NCI-H187 treated with DMSO at 0.1 percent for 48 hours (cell line): ENCODE measurements around the gene PCDHGA1.
"Not testable (repeated sequence)": the region's sequence is repeated elsewhere in the genome, so short reads cannot be mapped to it uniquely, and the experiment has no call there.

ENCODE experiments used
- DNase-seq: peaks from one replicate; lab custom pipeline; 2025; lab: John Stamatoyannopoulos, UW

The PCDHGA1 gene

GRCh38 chr5:141330299-141331080 is at the start of gene PCDHGA1:
TSS of gene PCDHGA1 (plus strand) at chr5:141330514.
- DNase-seq: no peak

GRCh38 chr5:141298376-141298775 is 31.9 kb upstream of the PCDHGA1 start:
- DNase-seq: no peak

GRCh38 chr5:141303756-141304155 is 26.6 kb upstream of the PCDHGA1 start, which contains the start of gene SLC25A2:
TSS of gene SLC25A2 (minus strand) at chr5:141304049. CDS start at chr5:141303865, 184 bp downstream.
- no peak for DNase-seq

- no peak for DNase-seq
Measured at GRCh38 chr5:141306630-141307029, 23.7 kb upstream of the PCDHGA1 start.

GRCh38 chr5:141313711-141314110 is 16.6 kb upstream of the PCDHGA1 start:
- no peak for DNase-seq

- not testable (repeated sequence) for DNase-seq
Measured at GRCh38 chr5:141316963-141317362, 13.4 kb upstream of the PCDHGA1 start.

- DNase-seq: no peak
Measured at GRCh38 chr5:141319202-141319601, 11.1 kb upstream of the PCDHGA1 start.

- no peak for DNase-seq
Measured at GRCh38 chr5:141319699-141320098, 10.6 kb upstream of the PCDHGA1 start.

GRCh38 chr5:141320225-141321169 is 9.8 kb upstream of the PCDHGA1 start, which contains the start of gene TAF7:
TSS of gene TAF7 (minus strand) at chr5:141320784. CDS start at chr5:141320044, 740 bp downstream.
- DNase-seq: peak; percentile 55

- no peak for DNase-seq
Measured at GRCh38 chr5:141322261-141322660, 8.1 kb upstream of the PCDHGA1 start.

GRCh38 chr5:141326088-141326854 is 4.0 kb upstream of the PCDHGA1 start:
- DNase-seq: peak; percentile 36

GRCh38 chr5:141328231-141328630 is 2.1 kb upstream of the PCDHGA1 start:
- no peak for DNase-seq

- not testable (repeated sequence) for DNase-seq
Measured at GRCh38 chr5:141332571-141332970, 2.3 kb downstream of the PCDHGA1 start.

GRCh38 chr5:141338538-141339306 is 8.4 kb downstream of the PCDHGA1 start, which contains the start of gene PCDHGA2:
TSS of gene PCDHGA2 (plus strand) at chr5:141338760.
- no peak for DNase-seq

- not testable (repeated sequence) for DNase-seq
Measured at GRCh38 chr5:141340781-141341354, 10.6 kb downstream of the PCDHGA1 start.

GRCh38 chr5:141342773-141343172 is 12.5 kb downstream of the PCDHGA1 start:
- no peak for DNase-seq

GRCh38 chr5:141343242-141343952 is 13.1 kb downstream of the PCDHGA1 start, which contains the start of gene PCDHGA3:
TSS of gene PCDHGA3 (plus strand) at chr5:141343829. CDS start at chr5:141344034, 205 bp downstream.
- no peak for DNase-seq

GRCh38 chr5:141343953-141344463 is 13.7 kb downstream of the PCDHGA1 start:
- DNase-seq: no peak

GRCh38 chr5:141345327-141345726 is 15.0 kb downstream of the PCDHGA1 start:
- DNase-seq: no peak
